AG04450 (cell line): ENCODE data around the gene SAPCD2. TPM values are rescaled to one million over a fixed set of nuclear protein-coding genes. Genes with fewer than 3 reads are reported as not detected.

Experiments
- CTCF ChIA-PET: fragments of 300-600, 350-600 bp; formaldehyde crosslinking; extraction: SDS; loops from one replicate; lab custom pipeline; 2022; ENCODE audit warnings: antibody characterized with exemption, inconsistent platforms; lab: Charles Lee
- POLR2A ChIA-PET: fragments of 350-600 bp; formaldehyde crosslinking; extraction: SDS; loops from one replicate; lab custom pipeline; 2021; ENCODE audit warnings: antibody characterized with exemption, inconsistent platforms; lab: Yijun Ruan, JAX
- DNase-seq: peaks from one replicate; pipeline ENCODE4 v3.0.0-alpha.2; 2011; ENCODE audit warnings: low read depth, low spot score
- H3K27ac ChIP-seq: one replicate; pipeline ENCODE4 v1.5.1; 2012; ENCODE audit warnings: low read depth, low read length, control low read depth
- H3K27me3 ChIP-seq: one replicate; pipeline ENCODE4 v1.6.0; 2012; ENCODE audit warnings: low read length; ENCODE audit not compliant: control insufficient read depth, insufficient read depth
- H3K4me3 ChIP-seq: 2 replicates; pipeline ENCODE4 v1.5.1; 2011; ENCODE audit warnings: mild to moderate bottlenecking, low read depth, low read length, control low read depth
- H3K9me3 ChIP-seq: 2 replicates; pipeline ENCODE4 v1.5.1; 2012; ENCODE audit warnings: low read length; ENCODE audit not compliant: control insufficient read depth, insufficient read depth
- polyA plus RNA-seq: library from polyadenylated mRNA; depleted of rRNA; stranded (reverse); fragments of >200 nt; gene quantifications from 2 replicates; pipeline ENCODE4 v1.2.3, GENCODE V29; 2011
- TF ChIP-seq, protein P1 (sequence below): IDR thresholded peaks from 2 replicates; pipeline ENCODE4 v1.5.1; 2011; ENCODE audit warnings: low read depth, low read length, control low read depth, inconsistent platforms

Gene SAPCD2
- polyA plus RNA-seq, 1 experiment, result 1.5 TPM

DNA sequence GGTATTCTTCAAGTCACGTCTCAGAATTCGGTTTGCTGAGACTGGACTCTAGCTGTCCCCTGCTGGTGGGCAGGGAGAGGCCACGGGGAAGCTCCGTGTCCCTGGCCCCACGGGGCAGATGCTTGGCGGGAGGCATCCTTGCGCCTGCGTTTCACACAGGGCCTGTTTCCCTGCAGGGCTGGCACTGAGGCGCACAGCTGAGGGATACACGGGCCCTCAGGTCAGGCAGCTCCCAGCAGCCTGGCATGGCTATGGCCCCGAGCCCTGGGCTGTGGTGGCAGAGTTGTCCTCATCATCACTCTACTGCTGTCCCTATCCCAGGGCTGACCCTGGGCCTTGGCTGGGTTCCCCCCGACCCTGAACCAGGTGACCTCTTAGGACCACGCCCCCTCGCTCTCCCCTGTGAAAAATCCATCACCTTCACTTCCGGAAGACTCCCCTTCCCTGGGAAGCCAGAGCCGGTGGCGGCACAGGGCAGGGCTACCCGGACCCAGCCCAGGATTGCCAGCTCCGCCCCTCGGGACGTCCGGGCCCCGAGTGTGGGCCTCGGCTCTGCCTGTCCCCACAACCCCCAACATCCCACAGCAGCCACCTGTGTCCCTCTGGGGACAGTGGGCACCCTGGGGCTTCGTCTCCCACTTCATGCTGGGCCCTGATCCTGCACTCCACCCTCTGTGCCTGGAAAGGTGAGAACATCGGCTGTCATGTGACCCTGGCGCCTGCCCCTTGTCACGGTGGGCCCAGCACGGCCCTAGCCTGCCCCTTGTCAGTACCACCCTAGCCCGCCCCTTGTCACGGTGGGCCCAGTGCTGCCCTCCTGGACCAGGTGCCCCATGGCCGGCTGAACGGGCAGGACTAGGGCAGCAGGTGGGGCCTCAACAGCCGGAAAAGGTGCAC is 39.1 kb upstream of the SAPCD2 start:
- Histone ChIP-seq H3K27ac (no peak overlapping the region), H3K4me3 (no peak overlapping the region), H3K9me3 (no peaks in the 10 kb centered on the region; the same call in 1 of the 2 replicates), H3K27me3 (no peaks in the 10 kb centered on the region)
- ChIA-PET CTCF (no interaction called here), POLR2A (no interaction called here)
- no peak for DNase-seq
- TF ChIP-seq, protein P1, sequence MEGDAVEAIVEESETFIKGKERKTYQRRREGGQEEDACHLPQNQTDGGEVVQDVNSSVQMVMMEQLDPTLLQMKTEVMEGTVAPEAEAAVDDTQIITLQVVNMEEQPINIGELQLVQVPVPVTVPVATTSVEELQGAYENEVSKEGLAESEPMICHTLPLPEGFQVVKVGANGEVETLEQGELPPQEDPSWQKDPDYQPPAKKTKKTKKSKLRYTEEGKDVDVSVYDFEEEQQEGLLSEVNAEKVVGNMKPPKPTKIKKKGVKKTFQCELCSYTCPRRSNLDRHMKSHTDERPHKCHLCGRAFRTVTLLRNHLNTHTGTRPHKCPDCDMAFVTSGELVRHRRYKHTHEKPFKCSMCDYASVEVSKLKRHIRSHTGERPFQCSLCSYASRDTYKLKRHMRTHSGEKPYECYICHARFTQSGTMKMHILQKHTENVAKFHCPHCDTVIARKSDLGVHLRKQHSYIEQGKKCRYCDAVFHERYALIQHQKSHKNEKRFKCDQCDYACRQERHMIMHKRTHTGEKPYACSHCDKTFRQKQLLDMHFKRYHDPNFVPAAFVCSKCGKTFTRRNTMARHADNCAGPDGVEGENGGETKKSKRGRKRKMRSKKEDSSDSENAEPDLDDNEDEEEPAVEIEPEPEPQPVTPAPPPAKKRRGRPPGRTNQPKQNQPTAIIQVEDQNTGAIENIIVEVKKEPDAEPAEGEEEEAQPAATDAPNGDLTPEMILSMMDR, result no peak

DNA sequence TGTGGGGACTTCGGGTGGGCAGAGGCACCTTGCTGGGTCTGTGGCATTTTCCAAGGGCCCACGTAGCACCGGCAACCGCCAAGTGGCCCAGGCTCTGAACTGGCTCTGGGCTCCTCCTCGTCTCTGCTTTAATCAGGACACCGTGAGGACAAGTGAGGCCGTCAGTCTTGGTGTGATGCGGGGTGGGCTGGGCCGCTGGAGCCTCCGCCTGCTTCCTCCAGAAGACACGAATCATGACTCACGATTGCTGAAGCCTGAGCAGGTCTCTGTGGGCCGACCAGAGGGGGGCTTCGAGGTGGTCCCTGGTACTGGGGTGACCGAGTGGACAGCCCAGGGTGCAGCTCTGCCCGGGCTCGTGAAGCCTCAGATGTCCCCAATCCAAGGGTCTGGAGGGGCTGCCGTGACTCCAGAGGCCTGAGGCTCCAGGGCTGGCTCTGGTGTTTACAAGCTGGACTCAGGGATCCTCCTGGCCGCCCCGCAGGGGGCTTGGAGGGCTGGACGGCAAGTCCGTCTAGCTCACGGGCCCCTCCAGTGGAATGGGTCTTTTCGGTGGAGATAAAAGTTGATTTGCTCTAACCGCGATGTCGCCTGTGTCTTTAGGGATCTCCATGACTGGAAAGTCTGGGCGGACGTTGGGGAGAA is 38.4 kb upstream of the SAPCD2 start:
- Histone ChIP-seq H3K27me3 (no peaks in the 10 kb centered on the region), H3K4me3 (no peak overlapping the region), H3K27ac (no peak overlapping the region), H3K9me3 (no peaks in the 10 kb centered on the region; the same call in 1 of the 2 replicates)
- ChIA-PET POLR2A (no interaction called here), CTCF (no interaction called here)
- TF ChIP-seq, protein P1, result no peak
- no peak for DNase-seq

DNA sequence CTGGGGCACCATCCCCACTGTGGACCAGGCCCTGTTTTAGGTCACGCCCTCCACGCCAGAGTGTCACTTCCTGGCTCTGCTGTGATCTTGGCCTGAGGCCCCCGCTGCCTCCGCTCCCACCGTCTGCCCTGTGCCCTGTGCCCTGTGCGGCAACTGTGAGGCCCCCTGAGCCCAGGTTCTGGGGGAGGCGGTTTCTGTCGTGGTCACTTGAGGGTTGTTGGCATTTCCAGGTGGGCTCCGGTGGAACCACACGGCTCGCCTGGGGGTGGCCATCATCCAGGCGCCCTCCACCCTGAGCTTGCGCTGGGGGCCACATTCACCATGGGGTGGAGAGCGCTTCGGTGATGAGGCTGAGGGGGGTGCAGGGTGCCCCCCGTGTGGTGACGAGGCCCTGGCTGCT is 37.6 kb upstream of the SAPCD2 start:
- DNase-seq, result no peak
- H3K9me3 ChIP-seq, result peaks cover 6% of the 10 kb centered on the region
- H3K4me3 ChIP-seq, result no peak overlapping the region
- H3K27me3 ChIP-seq, result no peaks in the 10 kb centered on the region
- no peak overlapping the region for H3K27ac ChIP-seq
- TF ChIP-seq, protein P1, result no peak
- POLR2A ChIA-PET, result no interaction called here
- CTCF ChIA-PET, result no interaction called here

DNA sequence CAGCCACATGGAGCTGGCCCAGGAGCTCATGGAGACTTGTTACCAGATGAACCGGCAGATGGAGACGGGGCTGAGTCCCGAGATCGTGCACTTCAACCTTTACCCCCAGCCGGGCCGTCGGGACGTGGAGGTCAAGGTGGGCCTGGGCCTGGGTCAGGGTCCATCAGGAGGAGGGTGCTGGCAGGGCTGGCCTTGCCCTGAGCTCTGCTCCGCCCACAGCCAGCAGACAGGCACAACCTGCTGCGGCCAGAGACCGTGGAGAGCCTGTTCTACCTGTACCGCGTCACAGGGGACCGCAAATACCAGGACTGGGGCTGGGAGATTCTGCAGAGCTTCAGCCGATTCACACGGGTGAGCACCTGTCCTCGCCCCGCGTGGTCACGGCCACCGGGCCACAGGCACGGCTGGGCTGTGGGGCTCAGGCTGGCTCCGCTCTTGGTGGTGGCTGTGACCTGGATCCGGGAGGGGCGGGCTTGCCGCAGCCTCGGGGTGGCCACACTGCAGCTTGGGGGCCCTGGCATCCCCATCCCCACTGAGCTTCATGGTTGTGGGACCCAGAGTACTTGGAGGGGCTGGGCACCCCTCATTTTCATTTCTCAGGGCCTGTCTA is 37.1 kb upstream of the SAPCD2 start:
- TF ChIP-seq, protein P1, result no peak
- H3K27ac ChIP-seq, result no peak overlapping the region
- DNase-seq, result no peak
- ChIA-PET CTCF (no interaction called here), POLR2A (no interaction called here)
- no peak overlapping the region for H3K4me3 ChIP-seq
- peaks cover 11% of the 10 kb centered on the region for H3K9me3 ChIP-seq
- H3K27me3 ChIP-seq, result no peaks in the 10 kb centered on the region
